Activated CD8-positive, alpha-beta T cell treated with anti-CD3 and anti-CD28 coated beads, Interleukin-2, amount 10 ng/mL, durations not matched to agents 7 days and 5 days (primary cell): Measurements from ENCODE around the gene SPATS2. TPM values are rescaled to one million over a fixed set of nuclear protein-coding genes. Genes with fewer than 3 reads are reported as not detected.

Source experiments
- ATAC-seq: fragments of 150-1000 bp; cut with Tn5 transposase; one replicate; pipeline ENCODE4 v1.10.0; 2021; ENCODE audit warnings: moderate library complexity
- CTCF ChIA-PET: fragments of 350-600 bp; sonication (Branson Sonifier 250); formaldehyde crosslinking; loops from one replicate; lab custom pipeline; 2021; ENCODE audit warnings: antibody characterized with exemption; lab: Charles Lee
- POLR2A ChIA-PET: fragments of 350-600 bp; sonication (Branson Sonifier 250); formaldehyde crosslinking; loops from one replicate; lab custom pipeline; 2021; ENCODE audit warnings: antibody characterized with exemption; lab: Charles Lee
- DNase-seq: peaks from one replicate; pipeline ENCODE4 v3.0.0-alpha.2; 2020
- H3K27ac Mint-ChIP-seq: one replicate; pipeline ENCODE4 v1.8.0; 2021; ENCODE audit warnings: mild to moderate bottlenecking, mixed read lengths
- H3K27me3 Mint-ChIP-seq: one replicate; pipeline ENCODE4 v1.8.0; 2021; ENCODE audit warnings: low read depth, mixed read lengths
- H3K36me3 Mint-ChIP-seq: one replicate; pipeline ENCODE4 v1.8.0; 2021; ENCODE audit warnings: low read depth, mixed read lengths
- H3K4me1 Mint-ChIP-seq: one replicate; pipeline ENCODE4 v1.8.0; 2021; ENCODE audit warnings: low read depth, mixed read lengths
- H3K4me3 Mint-ChIP-seq: one replicate; pipeline ENCODE4 v1.8.0; 2021; ENCODE audit warnings: mild to moderate bottlenecking, mixed read lengths
- H3K9me3 Mint-ChIP-seq: one replicate; pipeline ENCODE4 v1.8.0; 2022; ENCODE audit warnings: mixed read lengths; ENCODE audit not compliant: insufficient read depth
- total RNA-seq, 2 experiments: library from RNA; stranded (reverse); gene quantifications; one replicate each; pipeline ENCODE4 v1.2.3, GENCODE V29; 2021

The SPATS2 gene
- total RNA-seq, 2 experiments from 2014 or later, result 12.9 to 13.0 TPM

GRCh38 chr12:49558526-49558925, 191.3 kb downstream of the SPATS2 start:
- Mint-ChIP-seq H3K27me3 (no peaks in the 10 kb centered on the region), H3K4me3 (no peak overlapping the region), H3K36me3 (peaks cover 48% of the 10 kb centered on the region), H3K27ac (no peak overlapping the region), H3K4me1 (peaks cover 40% of the 10 kb centered on the region), H3K9me3 (no peaks in the 10 kb centered on the region)
- ATAC-seq (no peak), DNase-seq (no peak)
- ChIA-PET POLR2A (no interaction called here), CTCF (interaction anchor here (1.9 to 2.2 kb wide), 2 partner anchors 22 to 201 kb away, joined by 6 read pairs; no protein-coding TSS in a partner anchor)

GRCh38 chr12:49559011-49559675, 191.9 kb downstream of the SPATS2 start:
- peaks cover 54% of the 10 kb centered on the region for H3K36me3 Mint-ChIP-seq
- DNase-seq (no peak), ATAC-seq (no peak)
- H3K4me1 Mint-ChIP-seq, result peaks cover 44% of the 10 kb centered on the region
- POLR2A ChIA-PET, result no interaction called here
- no peaks in the 10 kb centered on the region for H3K27me3 Mint-ChIP-seq
- H3K4me3 Mint-ChIP-seq, result no peak overlapping the region
- H3K27ac Mint-ChIP-seq, result no peak overlapping the region
- H3K9me3 Mint-ChIP-seq, result no peaks in the 10 kb centered on the region
- CTCF ChIA-PET, result interaction anchor here (1.9 to 3.0 kb wide), 2 partner anchors 201 to 212 kb away, joined by 6 to 8 read pairs; no protein-coding TSS in a partner anchor

GRCh38 chr12:49560695-49561094, 193.4 kb downstream of the SPATS2 start:
- peak overlapping the region; percentile 69 for H3K27ac Mint-ChIP-seq
- H3K9me3 Mint-ChIP-seq, result no peaks in the 10 kb centered on the region
- ChIA-PET POLR2A (interaction anchor here (0.6 to 1.3 kb wide), 3 partner anchors 33 to 372 kb away, joined by 3 to 5 read pairs (median 3); partner anchors contain the start of genes SPATS2 and TUBA1A), CTCF (interaction anchor here (0.8 to 5.3 kb wide), 6 partner anchors 8 to 213 kb away, joined by 3 to 41 read pairs (median 5); no protein-coding TSS in a partner anchor)
- ATAC-seq (no peak), DNase-seq (no peak)
- H3K4me3 Mint-ChIP-seq, result peak overlapping the region; percentile 9
- H3K4me1 Mint-ChIP-seq, result peaks cover 60% of the 10 kb centered on the region
- no peaks in the 10 kb centered on the region for H3K27me3 Mint-ChIP-seq
- peaks cover 66% of the 10 kb centered on the region for H3K36me3 Mint-ChIP-seq

- DNase-seq (no peak), ATAC-seq (no peak)
- POLR2A ChIA-PET, result interaction anchor here (1.2 to 1.3 kb wide), 2 partner anchors 195 kb away, joined by 3 to 5 read pairs; partner anchors contain the start of gene SPATS2
- Mint-ChIP-seq H3K27me3 (no peaks in the 10 kb centered on the region), H3K4me1 (peaks cover 70% of the 10 kb centered on the region), H3K36me3 (peaks cover 59% of the 10 kb centered on the region), H3K4me3 (no peak overlapping the region), H3K9me3 (no peaks in the 10 kb centered on the region), H3K27ac (no peak overlapping the region)
- CTCF ChIA-PET, result interaction anchor here (1.7 to 5.3 kb wide), 3 partner anchors 9 to 61 kb away, joined by 6 to 41 read pairs (median 21); partner anchors contain the start of gene PRPF40B
These were observed 195.0 kb downstream of the SPATS2 start for GRCh38 chr12:49562233-49562632.

GRCh38 chr12:49562831-49563230, 195.6 kb downstream of the SPATS2 start:
- no peaks in the 10 kb centered on the region for H3K27me3 Mint-ChIP-seq
- no peaks in the 10 kb centered on the region for H3K9me3 Mint-ChIP-seq
- ATAC-seq (no peak), DNase-seq (no peak)
- peaks cover 72% of the 10 kb centered on the region for H3K4me1 Mint-ChIP-seq
- POLR2A ChIA-PET, result interaction anchor here (1.2 kb wide), 1 partner anchor 196 kb away, joined by 3 read pairs; the partner anchor contains the start of gene SPATS2
- H3K4me3 Mint-ChIP-seq, result no peak overlapping the region
- H3K27ac Mint-ChIP-seq, result peak overlapping the region; percentile 76
- CTCF ChIA-PET, result interaction anchor here (4.2 to 5.3 kb wide), 2 partner anchors 10 to 18 kb away, joined by 21 to 41 read pairs; no protein-coding TSS in a partner anchor
- H3K36me3 Mint-ChIP-seq, result peaks cover 59% of the 10 kb centered on the region

GRCh38 chr12:49563951-49564685, 196.9 kb downstream of the SPATS2 start:
- DNase-seq (no peak), ATAC-seq (no peak)
- Mint-ChIP-seq H3K27me3 (no peaks in the 10 kb centered on the region), H3K4me3 (peak overlapping the region; percentile 62), H3K9me3 (no peaks in the 10 kb centered on the region), H3K27ac (peak overlapping the region; percentile 81), H3K36me3 (peaks cover 53% of the 10 kb centered on the region), H3K4me1 (peaks cover 80% of the 10 kb centered on the region)
- POLR2A ChIA-PET, result interaction anchor here (1.0 to 1.4 kb wide), 3 partner anchors 8 to 59 kb away, joined by 3 to 4 read pairs (median 3); partner anchors contain the start of genes KCNH3 and PRPF40B
- CTCF ChIA-PET, result interaction anchor here (0.9 to 5.3 kb wide), 7 partner anchors 9 to 275 kb away, joined by 3 to 41 read pairs (median 3); partner anchors contain the start of genes DNAJC22 and PRPF40B

- ATAC-seq (peak; percentile 13), DNase-seq (peak; percentile 65)
- H3K9me3 Mint-ChIP-seq, result no peaks in the 10 kb centered on the region
- peak overlapping the region; percentile 62 for H3K4me3 Mint-ChIP-seq
- peaks cover 80% of the 10 kb centered on the region for H3K4me1 Mint-ChIP-seq
- no peaks in the 10 kb centered on the region for H3K27me3 Mint-ChIP-seq
- H3K36me3 Mint-ChIP-seq, result peaks cover 45% of the 10 kb centered on the region
- POLR2A ChIA-PET, result interaction anchor here (1.0 to 1.4 kb wide), 4 partner anchors 9 to 58 kb away, joined by 3 to 4 read pairs (median 3); partner anchors contain the start of genes KCNH3 and PRPF40B
- H3K27ac Mint-ChIP-seq, result peak overlapping the region; percentile 81
- CTCF ChIA-PET, result interaction anchor here (0.6 to 5.3 kb wide), 7 partner anchors 9 to 276 kb away, joined by 3 to 41 read pairs (median 6); partner anchors contain the start of genes DNAJC22 and PRPF40B
These were observed 197.6 kb downstream of the SPATS2 start for GRCh38 chr12:49564686-49565405.

GRCh38 chr12:49565406-49566265, 198.4 kb downstream of the SPATS2 start:
- Mint-ChIP-seq H3K4me3 (peak overlapping the region; percentile 62), H3K27ac (peak overlapping the region; percentile 81), H3K27me3 (no peaks in the 10 kb centered on the region), H3K9me3 (no peaks in the 10 kb centered on the region), H3K36me3 (peaks cover 39% of the 10 kb centered on the region), H3K4me1 (peaks cover 79% of the 10 kb centered on the region)
- ATAC-seq, result peak; percentile 4
- POLR2A ChIA-PET, result interaction anchor here (1.0 to 1.4 kb wide), 4 partner anchors 9 to 57 kb away, joined by 3 to 4 read pairs (median 3); partner anchors contain the start of genes KCNH3 and PRPF40B
- CTCF ChIA-PET, result interaction anchor here (0.6 to 5.3 kb wide), 8 partner anchors 8 to 275 kb away, joined by 3 to 41 read pairs (median 4); partner anchors contain the start of genes DNAJC22 and PRPF40B
- DNase-seq, result peak; percentile 48

GRCh38 chr12:49566361-49566760, 199.1 kb downstream of the SPATS2 start:
- H3K4me3 Mint-ChIP-seq, result peak overlapping the region; percentile 13
- no peaks in the 10 kb centered on the region for H3K27me3 Mint-ChIP-seq
- peaks cover 35% of the 10 kb centered on the region for H3K36me3 Mint-ChIP-seq
- DNase-seq, result no peak
- no peak for ATAC-seq
- CTCF ChIA-PET, result interaction anchor here (1.5 to 4.6 kb wide), 4 partner anchors 13 to 208 kb away, joined by 10 to 24 read pairs (median 11); partner anchors contain the start of gene PRPF40B
- POLR2A ChIA-PET, result interaction anchor here (1.3 kb wide), 1 partner anchor 16 kb away, joined by 3 read pairs; no protein-coding TSS in a partner anchor
- H3K9me3 Mint-ChIP-seq, result no peaks in the 10 kb centered on the region
- peaks cover 79% of the 10 kb centered on the region for H3K4me1 Mint-ChIP-seq
- H3K27ac Mint-ChIP-seq, result peak overlapping the region; percentile 59

- CTCF ChIA-PET, result interaction anchor here (1.0 to 4.6 kb wide), 9 partner anchors 13 to 209 kb away, joined by 3 to 24 read pairs (median 4); partner anchors contain the start of genes PRPF40B, SPATS2 and TMBIM6
- DNase-seq, result no peak
- peak; percentile 34 for ATAC-seq
- H3K27me3 Mint-ChIP-seq, result no peaks in the 10 kb centered on the region
- H3K4me1 Mint-ChIP-seq, result peaks cover 73% of the 10 kb centered on the region
- H3K4me3 Mint-ChIP-seq, result peak overlapping the region; percentile 94
- no peaks in the 10 kb centered on the region for H3K9me3 Mint-ChIP-seq
- H3K27ac Mint-ChIP-seq, result peak overlapping the region; percentile 98
- H3K36me3 Mint-ChIP-seq, result peaks cover 33% of the 10 kb centered on the region
- POLR2A ChIA-PET, result interaction anchor here (0.5 to 1.5 kb wide), 14 partner anchors 13 to 458 kb away, joined by 3 to 9 read pairs (median 4); partner anchors contain the start of genes RACGAP1, SPATS2, TMBIM6 and TROAP
These were observed 200.0 kb downstream of the SPATS2 start for GRCh38 chr12:49567302-49567610.
